Right lobe of liver (tissue), 6 donors: ENCODE measurements around the gene TAS2R60. TPM values are rescaled to one million over a fixed set of nuclear protein-coding genes. Genes with fewer than 3 reads are reported as not detected.

Experiments used
- ATAC-seq, 4 donors: fragments of 200-7000 bp; cut with Tn5 transposase; one replicate each; pipeline ENCODE4 v1.9.1; 2020; ENCODE audit warnings: mild to moderate bottlenecking in 4 of 4, moderate library complexity in 4 of 4
- DNase-seq, 3 donors: peaks; one replicate each; pipeline ENCODE4 v3.0.0-alpha.2; 2020
- H3K27ac ChIP-seq, 3 donors: fragments of 200-600 bp; one replicate each; pipeline ENCODE4 v1.8.0; 2022
- H3K27me3 ChIP-seq, 2 donors: fragments of 200-600 bp; one replicate each; pipeline ENCODE4 v1.8.0; 2022
- H3K36me3 ChIP-seq, 4 donors: fragments of 200-600 bp; sonication (generic) in 1 of 4; one replicate each; pipeline versions ENCODE4 v1.5.1 to v1.8.0; 2017 to 2022; ENCODE audit warnings: control low read depth in 1 of 4
- H3K4me1 ChIP-seq, 4 donors: fragments of 200-600 bp; sonication (generic) in 1 of 4; one replicate each; pipeline versions ENCODE4 v1.5.1 to v1.8.0; 2017 to 2022; ENCODE audit warnings: control low read depth in 1 of 4
- H3K4me3 ChIP-seq, 3 donors: fragments of 200-600 bp; one replicate each; pipeline ENCODE4 v1.8.0; 2022
- H3K9me3 ChIP-seq, 4 donors: fragments of 200-600 bp; sonication (generic) in 1 of 4; one replicate each; pipeline versions ENCODE4 v1.5.1 to v1.8.0; 2017 to 2022; ENCODE audit warnings: control low read depth in 1 of 4
- CTCF ChIP-seq, 4 donors: fragments of 200-600 bp in 3 of 4; fragments of 450-650 bp in 1 of 4; IDR thresholded peaks; one replicate each; pipeline versions ENCODE4 v1.5.1 to v1.8.0; 2016 to 2022; ENCODE audit warnings: antibody characterized with exemption in 4 of 4, mild to moderate bottlenecking in 2 of 4
- POLR2A ChIP-seq: fragments of 450-650 bp; IDR thresholded peaks from one replicate; pipeline ENCODE4 v1.6.1; 2017; ENCODE audit warnings: antibody characterized with exemption, mild to moderate bottlenecking
- WGBS: methylation state at CpG from one replicate; pipeline ENCODE4 v1.1.6; 2018; ENCODE audit warnings: low coverage, low lambda C conversion rate; ENCODE audit not compliant: insufficient coverage; ENCODE audit errors: missing lambda C conversion rate; 5-methylcytosine and 5-hydroxymethylcytosine counted together
- intact Hi-C, 2 donors: fragments of 100-400 bp; cut with DNase I; formaldehyde crosslinking; loops; one replicate each; pipeline versions ENCODE4 v1.11.2 to v1.14.1; 2022
- total RNA-seq, 6 experiments: library from RNA; depleted of rRNA in 2 of 6; stranded (reverse); fragments of >200 nt in 2 of 6; fragmentation: NEBNext Ultra II Directional in 3 of 6; extraction: Animal tissue kit (Norgen Biotek cat#: 25700) in 3 of 6; gene quantifications; one replicate each; pipeline versions ENCODE4 v1.1.0 to v1.2.4, GENCODE V29; 2016 to 2023
- donor health status: DM: no; HTN: yes; CAD: no.
- donor health status: DM: no; HTN: no; CAD: no.
- donor health status: DM: no; HTN: no; CAD: no.
- donor health status: DM: no; HTN: yes; CAD: no.
- donor health status: DM: no; HTN: yes; CAD: no.

The TAS2R60 gene
- total RNA-seq, 6 experiments from 2014 or later, result 0.35 TPM; not detected in 5

GRCh38 chr7:143477501-143478150 is 34.4 kb downstream of the TAS2R60 start, which contains the start of gene TAS2R41:
Gene TAS2R41 (plus strand): TSS chr7:143477873. CDS start chr7:143477873, 0 bp downstream.
- TF ChIP-seq POLR2A (no peak), CTCF (IDR thresholded peaks at IDR 0.05) (no peak)
- WGBS, result 72% methylated on average over 6 of the region's 10 CpGs
- no peaks in the 10 kb centered on the region for H3K9me3 ChIP-seq
- intact Hi-C loops, result no loop called here
- H3K27me3 ChIP-seq, result no peaks in the 10 kb centered on the region
- DNase-seq, result no peak
- ATAC-seq, result no peak
- H3K27ac ChIP-seq, result no peak within 1 kb of the TSS
- no peaks in the 10 kb centered on the region for H3K4me1 ChIP-seq
- H3K36me3 ChIP-seq, result no peaks in the 10 kb centered on the region
- H3K4me3 ChIP-seq, result no peak within 1 kb of the TSS

GRCh38 chr7:143479055-143479766 is 36.0 kb downstream of the TAS2R60 start:
- 63% methylated on average over 10 of the region's 10 CpGs for WGBS
- Histone ChIP-seq H3K27ac (no peak overlapping the region), H3K4me3 (no peak overlapping the region), H3K27me3 (no peaks in the 10 kb centered on the region), H3K4me1 (no peaks in the 10 kb centered on the region), H3K9me3 (no peaks in the 10 kb centered on the region), H3K36me3 (no peaks in the 10 kb centered on the region)
- DNase-seq, result no peak
- intact Hi-C loops, result no loop called here
- TF ChIP-seq CTCF (IDR thresholded peaks at IDR 0.05), result no peak
- TF ChIP-seq POLR2A, result no peak
- no peak for ATAC-seq

DNA sequence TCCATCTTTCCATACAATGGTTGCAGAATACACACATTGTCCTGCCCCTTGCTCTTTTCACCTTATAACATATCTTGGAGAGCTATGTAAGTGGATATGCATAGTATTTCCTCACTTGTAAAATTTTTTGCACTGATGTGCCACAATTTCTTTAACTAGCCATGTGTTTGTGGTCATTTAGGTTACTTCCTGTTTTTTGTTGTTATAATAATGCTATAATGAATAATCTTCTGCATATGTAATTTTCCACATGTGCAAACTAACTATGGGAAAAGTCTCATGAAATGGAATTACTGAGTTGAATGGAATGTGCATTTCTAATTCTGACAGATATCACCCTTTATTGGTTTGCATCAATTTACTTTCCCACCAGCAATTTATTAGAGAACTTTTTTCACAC is 37.2 kb downstream of the TAS2R60 start:
- no peak for DNase-seq
- intact Hi-C loops, result no loop called here
- H3K9me3 ChIP-seq, result no peaks in the 10 kb centered on the region
- H3K36me3 ChIP-seq, result no peaks in the 10 kb centered on the region
- no peak overlapping the region for H3K27ac ChIP-seq
- no peak for ATAC-seq
- no peak overlapping the region for H3K4me3 ChIP-seq
- H3K4me1 ChIP-seq, result no peaks in the 10 kb centered on the region
- TF ChIP-seq CTCF (IDR thresholded peaks at IDR 0.05) (no peak), POLR2A (no peak)
- no peaks in the 10 kb centered on the region for H3K27me3 ChIP-seq

- no peak overlapping the region for H3K27ac ChIP-seq
- no peak for DNase-seq
- intact Hi-C loops, result no loop called here
These were observed 40.9 kb downstream of the TAS2R60 start for GRCh38 chr7:143484119-143484518.

More at GRCh38 chr7:143484119-143484518, 40.9 kb downstream of the TAS2R60 start:
- no peak for ATAC-seq
- no peak for TF ChIP-seq POLR2A
- no peak for TF ChIP-seq CTCF (IDR thresholded peaks at IDR 0.05)
- Histone ChIP-seq H3K9me3 (no peaks in the 10 kb centered on the region), H3K27me3 (no peaks in the 10 kb centered on the region), H3K36me3 (no peaks in the 10 kb centered on the region), H3K4me1 (peaks cover 0 to 11% (median 2%) of the 10 kb centered on the region in 4 donors), H3K4me3 (no peak overlapping the region)
- WGBS, result 88% methylated on average over 3 of the region's 3 CpGs
